Tibial nerve (tissue), 4 donors: Measurements from ENCODE around the gene CNTNAP4.

Source experiments
- EP300 ChIP-seq, 2 donors: sonication (generic); formaldehyde crosslinking; IDR thresholded peaks; one replicate each; pipeline ENCODE4 v1.6.1; 2017; ENCODE audit warnings: antibody characterized with exemption in 2 of 2, mild to moderate bottlenecking in 1 of 2
- TF ChIP-seq, protein P1 (sequence below), 5 experiments: fragments of 200-600 bp in 3 of 5; fragments of 450-650 bp in 2 of 5; sonication (generic) in 3 of 5; IDR thresholded peaks; one replicate each; pipeline ENCODE4 v1.5.1; 2016 to 2019; ENCODE audit warnings: antibody characterized with exemption in 5 of 5, mild to moderate bottlenecking in 3 of 5, moderate library complexity in 2 of 5

- no peak for TF ChIP-seq EP300 (IDR thresholded peaks at IDR 0.05)
- TF ChIP-seq, protein P1, sequence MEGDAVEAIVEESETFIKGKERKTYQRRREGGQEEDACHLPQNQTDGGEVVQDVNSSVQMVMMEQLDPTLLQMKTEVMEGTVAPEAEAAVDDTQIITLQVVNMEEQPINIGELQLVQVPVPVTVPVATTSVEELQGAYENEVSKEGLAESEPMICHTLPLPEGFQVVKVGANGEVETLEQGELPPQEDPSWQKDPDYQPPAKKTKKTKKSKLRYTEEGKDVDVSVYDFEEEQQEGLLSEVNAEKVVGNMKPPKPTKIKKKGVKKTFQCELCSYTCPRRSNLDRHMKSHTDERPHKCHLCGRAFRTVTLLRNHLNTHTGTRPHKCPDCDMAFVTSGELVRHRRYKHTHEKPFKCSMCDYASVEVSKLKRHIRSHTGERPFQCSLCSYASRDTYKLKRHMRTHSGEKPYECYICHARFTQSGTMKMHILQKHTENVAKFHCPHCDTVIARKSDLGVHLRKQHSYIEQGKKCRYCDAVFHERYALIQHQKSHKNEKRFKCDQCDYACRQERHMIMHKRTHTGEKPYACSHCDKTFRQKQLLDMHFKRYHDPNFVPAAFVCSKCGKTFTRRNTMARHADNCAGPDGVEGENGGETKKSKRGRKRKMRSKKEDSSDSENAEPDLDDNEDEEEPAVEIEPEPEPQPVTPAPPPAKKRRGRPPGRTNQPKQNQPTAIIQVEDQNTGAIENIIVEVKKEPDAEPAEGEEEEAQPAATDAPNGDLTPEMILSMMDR (IDR thresholded peaks at IDR 0.05), result no peak
Measured at GRCh38 chr16:76502063-76502462, 224.9 kb downstream of the CNTNAP4 start.
